ENCODE results near the gene CREG2.

Gene CREG2

GRCh38 chr2:101387151-101387834 lies at the start of gene CREG2:
CREG2 (minus strand) TSS chr2:101387503; CDS start chr2:101387457, 46 bp downstream.
- DNase-seq (ENCODE audit: low spot score): peak; percentile 87

- DNase-seq (ENCODE audit: low spot score): peak; percentile 86
These were observed 47.9 kb upstream of the CREG2 start for GRCh38 chr2:101435001-101435862.

GRCh38 chr2:101433465-101433864 lies 46.2 kb upstream of the CREG2 start:
- DNase-seq (ENCODE audit: low spot score): no peak

- no peak for DNase-seq (ENCODE audit: low spot score)
These were observed 45.3 kb upstream of the CREG2 start for GRCh38 chr2:101432411-101433181.

GRCh38 chr2:101431486-101431885 lies 44.2 kb upstream of the CREG2 start:
- no peak for DNase-seq (ENCODE audit: low spot score)

- no peak for DNase-seq (ENCODE audit: low spot score)
These were observed 42.9 kb upstream of the CREG2 start for GRCh38 chr2:101430156-101430555.

- no peak for DNase-seq (ENCODE audit: low spot score)
These were observed 42.1 kb upstream of the CREG2 start for GRCh38 chr2:101429453-101429852.

GRCh38 chr2:101428422-101429176 lies 41.3 kb upstream of the CREG2 start:
- DNase-seq (ENCODE audit: low spot score): no peak

- DNase-seq (ENCODE audit: low spot score): no peak
These were observed 40.4 kb upstream of the CREG2 start for GRCh38 chr2:101427743-101428142.

GRCh38 chr2:101427240-101427639 lies 39.9 kb upstream of the CREG2 start:
- DNase-seq (ENCODE audit: low spot score): no peak

- DNase-seq (ENCODE audit: low spot score): no peak
These were observed 39.5 kb upstream of the CREG2 start for GRCh38 chr2:101426822-101427221.

GRCh38 chr2:101420623-101421022 lies 33.3 kb upstream of the CREG2 start:
- DNase-seq (ENCODE audit: low spot score): no peak

GRCh38 chr2:101419096-101419663 lies 31.9 kb upstream of the CREG2 start:
- DNase-seq (ENCODE audit: low spot score): no peak

GRCh38 chr2:101418460-101419095 lies 31.3 kb upstream of the CREG2 start:
- no peak for DNase-seq (ENCODE audit: low spot score)

GRCh38 chr2:101416609-101417008 lies 29.3 kb upstream of the CREG2 start:
- DNase-seq (ENCODE audit: low spot score): no peak

- DNase-seq (ENCODE audit: low spot score): no peak
These were observed 28.6 kb upstream of the CREG2 start for GRCh38 chr2:101415884-101416283.

- no peak for DNase-seq (ENCODE audit: low spot score)
These were observed 27.9 kb upstream of the CREG2 start for GRCh38 chr2:101415220-101415619.

GRCh38 chr2:101412092-101412694 lies 24.9 kb upstream of the CREG2 start:
- no peak for DNase-seq (ENCODE audit: low spot score)

- DNase-seq (ENCODE audit: low spot score): no peak
These were observed 23.4 kb upstream of the CREG2 start for GRCh38 chr2:101410746-101411145.

GRCh38 chr2:101410114-101410513 lies 22.8 kb upstream of the CREG2 start:
- no peak for DNase-seq (ENCODE audit: low spot score)

- DNase-seq (ENCODE audit: low spot score): no peak
These were observed 22.4 kb upstream of the CREG2 start for GRCh38 chr2:101409699-101410098.

Measured in ecto neural progenitor cell (in vitro differentiated cells).